Measurements from ENCODE around the gene MGAT4A.

The MGAT4A gene

DNA sequence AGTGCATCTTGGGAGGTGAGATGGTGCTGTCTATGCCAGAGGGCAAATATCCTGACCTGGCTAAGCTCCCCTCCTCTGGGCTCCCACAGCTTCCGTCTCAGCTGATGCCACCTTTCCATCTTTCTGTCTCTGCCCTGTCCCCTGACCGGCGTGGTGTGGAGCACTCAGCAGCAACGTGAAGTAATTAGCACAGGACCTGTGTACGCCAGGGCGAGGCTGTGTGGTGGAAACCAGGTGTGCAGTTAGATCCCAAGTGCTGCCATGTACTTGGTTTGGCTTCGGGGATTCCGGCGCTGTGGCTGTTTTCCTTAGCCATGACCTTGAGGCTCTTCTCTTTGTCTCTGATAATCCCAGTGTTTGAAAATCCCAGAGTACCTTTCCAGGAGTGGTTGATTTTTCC is 159.1 kb downstream of the MGAT4A start:
- TF ChIP-seq GLIS3 (CRISPR knock-in tag; IDR thresholded peaks at IDR 0.05), result no peak
- TF ChIP-seq TCF4 (CRISPR knock-in tag; IDR thresholded peaks at IDR 0.05; ENCODE audit: borderline replicate concordance), result no peak
- no peak for TF ChIP-seq ISL1 (CRISPR knock-in tag; IDR thresholded peaks at IDR 0.05)
- TF ChIP-seq ZFP30 (CRISPR knock-in tag; IDR thresholded peaks at IDR 0.05), result no peak
- TF ChIP-seq, protein P1, sequence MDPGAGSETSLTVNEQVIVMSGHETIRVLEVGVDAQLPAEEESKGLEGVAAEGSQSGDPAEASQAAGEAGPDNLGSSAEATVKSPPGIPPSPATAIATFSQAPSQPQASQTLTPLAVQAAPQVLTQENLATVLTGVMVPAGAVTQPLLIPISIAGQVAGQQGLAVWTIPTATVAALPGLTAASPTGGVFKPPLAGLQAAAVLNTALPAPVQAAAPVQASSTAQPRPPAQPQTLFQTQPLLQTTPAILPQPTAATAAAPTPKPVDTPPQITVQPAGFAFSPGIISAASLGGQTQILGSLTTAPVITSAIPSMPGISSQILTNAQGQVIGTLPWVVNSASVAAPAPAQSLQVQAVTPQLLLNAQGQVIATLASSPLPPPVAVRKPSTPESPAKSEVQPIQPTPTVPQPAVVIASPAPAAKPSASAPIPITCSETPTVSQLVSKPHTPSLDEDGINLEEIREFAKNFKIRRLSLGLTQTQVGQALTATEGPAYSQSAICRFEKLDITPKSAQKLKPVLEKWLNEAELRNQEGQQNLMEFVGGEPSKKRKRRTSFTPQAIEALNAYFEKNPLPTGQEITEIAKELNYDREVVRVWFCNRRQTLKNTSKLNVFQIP (CRISPR knock-in tag; IDR thresholded peaks at IDR 0.05; ENCODE audit: borderline replicate concordance, low read depth), result no peak
- no peak for TF ChIP-seq PPARA (CRISPR knock-in tag; IDR thresholded peaks at IDR 0.05; ENCODE audit: borderline replicate concordance)
- TF ChIP-seq TOX (CRISPR knock-in tag; IDR thresholded peaks at IDR 0.05; ENCODE audit: borderline replicate concordance), result no peak
- no peak for TF ChIP-seq ZC3H10 (CRISPR knock-in tag; IDR thresholded peaks at IDR 0.05)

DNA sequence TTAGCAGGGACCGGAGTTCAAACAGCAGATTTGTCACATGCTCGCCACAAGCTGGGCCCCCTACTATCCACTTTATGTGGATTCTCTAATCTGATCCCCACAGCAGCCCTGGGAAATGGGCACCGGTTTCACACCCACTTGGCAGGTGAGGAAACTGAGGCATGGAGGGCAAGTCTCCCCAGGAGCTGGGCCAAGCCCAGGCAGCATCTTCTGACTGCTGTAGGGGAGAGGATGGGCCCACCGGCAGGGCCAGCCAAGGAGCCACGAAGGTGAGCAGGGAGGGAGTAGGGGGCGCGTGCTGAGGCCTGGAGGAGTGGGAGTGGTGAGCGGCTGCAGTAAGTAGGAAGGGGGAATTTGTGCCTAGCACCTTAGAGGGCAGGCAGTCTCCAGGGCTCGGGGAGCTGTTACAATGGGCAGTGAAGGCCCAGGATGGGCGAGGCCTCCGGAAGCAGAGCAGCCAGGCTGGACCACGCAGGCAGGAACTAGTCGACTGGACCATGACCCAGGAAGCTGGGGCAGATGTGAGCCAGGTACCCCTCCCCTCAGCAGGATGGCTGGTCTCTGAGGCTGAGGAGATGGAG is 159.7 kb downstream of the MGAT4A start:
- TF ChIP-seq OSR1 (CRISPR knock-in tag; IDR thresholded peaks at IDR 0.05) (no peak), ZNF8 (CRISPR knock-in tag; IDR thresholded peaks at IDR 0.05) (no peak), ESRRG (CRISPR knock-in tag; IDR thresholded peaks at IDR 0.05) (no peak)
- TF ChIP-seq, protein P2, sequence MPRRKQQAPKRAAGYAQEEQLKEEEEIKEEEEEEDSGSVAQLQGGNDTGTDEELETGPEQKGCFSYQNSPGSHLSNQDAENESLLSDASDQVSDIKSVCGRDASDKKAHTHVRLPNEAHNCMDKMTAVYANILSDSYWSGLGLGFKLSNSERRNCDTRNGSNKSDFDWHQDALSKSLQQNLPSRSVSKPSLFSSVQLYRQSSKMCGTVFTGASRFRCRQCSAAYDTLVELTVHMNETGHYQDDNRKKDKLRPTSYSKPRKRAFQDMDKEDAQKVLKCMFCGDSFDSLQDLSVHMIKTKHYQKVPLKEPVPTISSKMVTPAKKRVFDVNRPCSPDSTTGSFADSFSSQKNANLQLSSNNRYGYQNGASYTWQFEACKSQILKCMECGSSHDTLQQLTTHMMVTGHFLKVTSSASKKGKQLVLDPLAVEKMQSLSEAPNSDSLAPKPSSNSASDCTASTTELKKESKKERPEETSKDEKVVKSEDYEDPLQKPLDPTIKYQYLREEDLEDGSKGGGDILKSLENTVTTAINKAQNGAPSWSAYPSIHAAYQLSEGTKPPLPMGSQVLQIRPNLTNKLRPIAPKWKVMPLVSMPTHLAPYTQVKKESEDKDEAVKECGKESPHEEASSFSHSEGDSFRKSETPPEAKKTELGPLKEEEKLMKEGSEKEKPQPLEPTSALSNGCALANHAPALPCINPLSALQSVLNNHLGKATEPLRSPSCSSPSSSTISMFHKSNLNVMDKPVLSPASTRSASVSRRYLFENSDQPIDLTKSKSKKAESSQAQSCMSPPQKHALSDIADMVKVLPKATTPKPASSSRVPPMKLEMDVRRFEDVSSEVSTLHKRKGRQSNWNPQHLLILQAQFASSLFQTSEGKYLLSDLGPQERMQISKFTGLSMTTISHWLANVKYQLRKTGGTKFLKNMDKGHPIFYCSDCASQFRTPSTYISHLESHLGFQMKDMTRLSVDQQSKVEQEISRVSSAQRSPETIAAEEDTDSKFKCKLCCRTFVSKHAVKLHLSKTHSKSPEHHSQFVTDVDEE (CRISPR knock-in tag; IDR thresholded peaks at IDR 0.05), result no peak
- TF ChIP-seq, protein P1 (CRISPR knock-in tag; IDR thresholded peaks at IDR 0.05; ENCODE audit: borderline replicate concordance, low read depth), result no peak
- TF ChIP-seq, protein P3, sequence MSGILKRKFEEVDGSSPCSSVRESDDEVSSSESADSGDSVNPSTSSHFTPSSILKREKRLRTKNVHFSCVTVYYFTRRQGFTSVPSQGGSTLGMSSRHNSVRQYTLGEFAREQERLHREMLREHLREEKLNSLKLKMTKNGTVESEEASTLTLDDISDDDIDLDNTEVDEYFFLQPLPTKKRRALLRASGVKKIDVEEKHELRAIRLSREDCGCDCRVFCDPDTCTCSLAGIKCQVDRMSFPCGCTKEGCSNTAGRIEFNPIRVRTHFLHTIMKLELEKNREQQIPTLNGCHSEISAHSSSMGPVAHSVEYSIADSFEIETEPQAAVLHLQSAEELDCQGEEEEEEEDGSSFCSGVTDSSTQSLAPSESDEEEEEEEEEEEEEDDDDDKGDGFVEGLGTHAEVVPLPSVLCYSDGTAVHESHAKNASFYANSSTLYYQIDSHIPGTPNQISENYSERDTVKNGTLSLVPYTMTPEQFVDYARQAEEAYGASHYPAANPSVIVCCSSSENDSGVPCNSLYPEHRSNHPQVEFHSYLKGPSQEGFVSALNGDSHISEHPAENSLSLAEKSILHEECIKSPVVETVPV (CRISPR knock-in tag; IDR thresholded peaks at IDR 0.05), result no peak
- ATAC-seq, result no peak

More for the DNA sequence above, 159.1 kb downstream of the MGAT4A start:
- no peak for ATAC-seq

DNA sequence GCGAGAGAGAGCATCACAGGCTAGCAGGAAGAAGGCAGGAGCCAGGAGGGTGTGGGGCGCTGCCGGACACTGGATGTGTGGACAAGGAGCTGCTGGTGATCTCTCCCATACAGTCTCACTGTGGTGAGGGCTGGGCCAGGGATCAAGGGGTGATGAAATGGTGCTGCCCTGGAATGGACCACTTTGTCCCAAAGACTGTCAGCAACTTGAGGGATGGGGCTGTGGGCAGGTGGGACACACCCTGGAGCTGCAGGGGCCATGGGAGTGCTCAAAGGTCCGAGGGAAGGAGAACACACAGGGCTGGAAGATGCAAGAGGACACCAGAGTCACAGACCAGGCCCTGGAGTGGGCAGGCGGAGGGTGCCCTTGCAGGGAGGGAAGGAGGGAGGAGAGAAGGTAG is 160.6 kb downstream of the MGAT4A start:
- no peak for ATAC-seq
- TF ChIP-seq GLIS3 (CRISPR knock-in tag; IDR thresholded peaks at IDR 0.05) (no peak), CSDC2 (CRISPR knock-in tag; IDR thresholded peaks at IDR 0.05) (no peak), SNAI2 (CRISPR knock-in tag; IDR thresholded peaks at IDR 0.05) (no peak), BACH2 (CRISPR knock-in tag; IDR thresholded peaks at IDR 0.05; ENCODE audit: borderline replicate concordance) (no peak), TCF4 (CRISPR knock-in tag; IDR thresholded peaks at IDR 0.05; ENCODE audit: borderline replicate concordance) (no peak), PPARA (CRISPR knock-in tag; IDR thresholded peaks at IDR 0.05; ENCODE audit: borderline replicate concordance) (no peak), TOX (CRISPR knock-in tag; IDR thresholded peaks at IDR 0.05; ENCODE audit: borderline replicate concordance) (no peak), ARNTL (CRISPR knock-in tag; IDR thresholded peaks at IDR 0.05; ENCODE audit: borderline replicate concordance, low read depth) (no peak), ESRRG (CRISPR knock-in tag; IDR thresholded peaks at IDR 0.05) (no peak)
- TF ChIP-seq, protein P4, sequence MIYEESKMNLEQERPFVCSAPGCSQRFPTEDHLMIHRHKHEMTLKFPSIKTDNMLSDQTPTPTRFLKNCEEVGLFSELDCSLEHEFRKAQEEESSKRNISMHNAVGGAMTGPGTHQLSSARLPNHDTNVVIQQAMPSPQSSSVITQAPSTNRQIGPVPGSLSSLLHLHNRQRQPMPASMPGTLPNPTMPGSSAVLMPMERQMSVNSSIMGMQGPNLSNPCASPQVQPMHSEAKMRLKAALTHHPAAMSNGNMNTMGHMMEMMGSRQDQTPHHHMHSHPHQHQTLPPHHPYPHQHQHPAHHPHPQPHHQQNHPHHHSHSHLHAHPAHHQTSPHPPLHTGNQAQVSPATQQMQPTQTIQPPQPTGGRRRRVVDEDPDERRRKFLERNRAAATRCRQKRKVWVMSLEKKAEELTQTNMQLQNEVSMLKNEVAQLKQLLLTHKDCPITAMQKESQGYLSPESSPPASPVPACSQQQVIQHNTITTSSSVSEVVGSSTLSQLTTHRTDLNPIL (CRISPR knock-in tag; IDR thresholded peaks at IDR 0.05; ENCODE audit: low read depth), result no peak
- TF ChIP-seq, protein P5, sequence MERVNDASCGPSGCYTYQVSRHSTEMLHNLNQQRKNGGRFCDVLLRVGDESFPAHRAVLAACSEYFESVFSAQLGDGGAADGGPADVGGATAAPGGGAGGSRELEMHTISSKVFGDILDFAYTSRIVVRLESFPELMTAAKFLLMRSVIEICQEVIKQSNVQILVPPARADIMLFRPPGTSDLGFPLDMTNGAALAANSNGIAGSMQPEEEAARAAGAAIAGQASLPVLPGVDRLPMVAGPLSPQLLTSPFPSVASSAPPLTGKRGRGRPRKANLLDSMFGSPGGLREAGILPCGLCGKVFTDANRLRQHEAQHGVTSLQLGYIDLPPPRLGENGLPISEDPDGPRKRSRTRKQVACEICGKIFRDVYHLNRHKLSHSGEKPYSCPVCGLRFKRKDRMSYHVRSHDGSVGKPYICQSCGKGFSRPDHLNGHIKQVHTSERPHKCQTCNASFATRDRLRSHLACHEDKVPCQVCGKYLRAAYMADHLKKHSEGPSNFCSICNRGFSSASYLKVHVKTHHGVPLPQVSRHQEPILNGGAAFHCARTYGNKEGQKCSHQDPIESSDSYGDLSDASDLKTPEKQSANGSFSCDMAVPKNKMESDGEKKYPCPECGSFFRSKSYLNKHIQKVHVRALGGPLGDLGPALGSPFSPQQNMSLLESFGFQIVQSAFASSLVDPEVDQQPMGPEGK (CRISPR knock-in tag; IDR thresholded peaks at IDR 0.05; ENCODE audit: borderline replicate concordance), result no peak
- TF ChIP-seq, protein P1 (CRISPR knock-in tag; IDR thresholded peaks at IDR 0.05; ENCODE audit: borderline replicate concordance, low read depth), result no peak
- TF ChIP-seq, protein P3 (CRISPR knock-in tag; IDR thresholded peaks at IDR 0.05), result no peak
